ENCODE measurements around the gene GPANK1. TPM values are rescaled to one million over a fixed set of nuclear protein-coding genes. Genes with fewer than 3 reads are reported as not detected.

The GPANK1 gene
- total and polyA plus RNA-seq, 2 donors from 2014 or later: 17.7 to 28.6 TPM

GRCh38 chr6:31661262-31662123 lies 3.3 kb downstream of the GPANK1 start:
- peaks cover 0 to 7% (median 6%) of the 10 kb centered on the region in 3 donors for H3K36me3 ChIP-seq (ENCODE audit: control insufficient read depth in 2 of 3, insufficient read depth in 3 of 3, low read length in 3 of 3)
- intact Hi-C loops (cut with DNase I): no loop called here
- H3K27ac ChIP-seq (ENCODE audit: low read depth in 2 of 2, low read length in 2 of 2): peak overlapping the region in 1 of 2 donors; percentile 84
- TF ChIP-seq CTCF (IDR thresholded peaks at IDR 0.05; ENCODE audit: borderline replicate concordance, extremely low read depth, insufficient read depth): no peak
- H3K4me3 ChIP-seq (ENCODE audit: low read length in 3 of 3): peak overlapping the region; percentile 92 to 98 (median 93)
- peak overlapping the region in 2 of 3 donors; percentile 22 to 86 for H3K9ac ChIP-seq (ENCODE audit: low read length in 3 of 3)
- peaks cover 0 to 45% (median 36%) of the 10 kb centered on the region in 3 donors for H3K4me1 ChIP-seq (ENCODE audit: control insufficient read depth in 2 of 3, insufficient read depth in 2 of 3, low read depth in 1 of 3, low read length in 3 of 3)
- H3K27me3 ChIP-seq (ENCODE audit: control insufficient read depth, insufficient read depth, low read length): no peaks in the 10 kb centered on the region
- no peaks in the 10 kb centered on the region for H3K9me3 ChIP-seq (ENCODE audit: control insufficient read depth in 2 of 3, insufficient read depth in 1 of 3, low read length in 3 of 3)
- DNase-seq (no peak), FAIRE-seq (no peak)

GRCh38 chr6:31660381-31661261 lies 4.2 kb downstream of the GPANK1 start, which contains the start of gene C6orf47:
C6orf47 (minus strand) TSS chr6:31660778; CDS start chr6:31659947, 831 bp downstream.
- intact Hi-C loops (cut with DNase I): no loop called here
- H3K27me3 ChIP-seq (ENCODE audit: control insufficient read depth, insufficient read depth, low read length): no peaks in the 10 kb centered on the region
- peak within 1 kb of the TSS; percentile 80 to 95 (median 86) for H3K9ac ChIP-seq (ENCODE audit: low read length in 3 of 3)
- no peaks in the 10 kb centered on the region for H3K9me3 ChIP-seq (ENCODE audit: control insufficient read depth in 2 of 3, insufficient read depth in 1 of 3, low read length in 3 of 3)
- peak within 1 kb of the TSS; percentile 84 to 90 for H3K27ac ChIP-seq (ENCODE audit: low read depth in 2 of 2, low read length in 2 of 2)
- no peak for TF ChIP-seq CTCF (IDR thresholded peaks at IDR 0.05; ENCODE audit: borderline replicate concordance, extremely low read depth, insufficient read depth)
- H3K4me1 ChIP-seq (ENCODE audit: control insufficient read depth in 2 of 3, insufficient read depth in 2 of 3, low read depth in 1 of 3, low read length in 3 of 3): peaks cover 0 to 50% (median 33%) of the 10 kb centered on the region in 3 donors
- peak within 1 kb of the TSS; percentile 92 to 98 (median 93) for H3K4me3 ChIP-seq (ENCODE audit: low read length in 3 of 3)
- DNase-seq (peak; percentile 90 to 96 (median 93)), FAIRE-seq (no peak)
- peaks cover 0 to 7% (median 6%) of the 10 kb centered on the region in 3 donors for H3K36me3 ChIP-seq (ENCODE audit: control insufficient read depth in 2 of 3, insufficient read depth in 3 of 3, low read length in 3 of 3)

GRCh38 chr6:31659649-31660380 lies 5.0 kb downstream of the GPANK1 start:
- Histone ChIP-seq H3K9me3 (ENCODE audit: control insufficient read depth in 2 of 3, insufficient read depth in 1 of 3, low read length in 3 of 3) (no peaks in the 10 kb centered on the region), H3K4me1 (ENCODE audit: control insufficient read depth in 2 of 3, insufficient read depth in 2 of 3, low read depth in 1 of 3, low read length in 3 of 3) (peaks cover 0 to 54% (median 39%) of the 10 kb centered on the region in 3 donors)
- intact Hi-C loops (cut with DNase I): no loop called here

More at GRCh38 chr6:31659649-31660380, 5.0 kb downstream of the GPANK1 start:
- no peak for TF ChIP-seq CTCF (IDR thresholded peaks at IDR 0.05; ENCODE audit: borderline replicate concordance, extremely low read depth, insufficient read depth)
- DNase-seq (peak in 3 of 5 donors; percentile 22 to 42 (median 33)), FAIRE-seq (no peak)
- peaks cover 0 to 7% (median 6%) of the 10 kb centered on the region in 3 donors for H3K36me3 ChIP-seq (ENCODE audit: control insufficient read depth in 2 of 3, insufficient read depth in 3 of 3, low read length in 3 of 3)
- peak overlapping the region; percentile 92 to 98 (median 93) for H3K4me3 ChIP-seq (ENCODE audit: low read length in 3 of 3)
- no peaks in the 10 kb centered on the region for H3K27me3 ChIP-seq (ENCODE audit: control insufficient read depth, insufficient read depth, low read length)
- H3K9ac ChIP-seq (ENCODE audit: low read length in 3 of 3): peak overlapping the region; percentile 80 to 95 (median 86)
- peak overlapping the region; percentile 84 to 90 for H3K27ac ChIP-seq (ENCODE audit: low read depth in 2 of 2, low read length in 2 of 2)
